ENCODE measurements around the gene SLC5A6.

GRCh38 chr2:27258051-27258450 is 46.0 kb upstream of the SLC5A6 start:
- TF ChIP-seq POLR2A (IDR thresholded peaks at IDR 0.05) (no peak), CTCF (IDR thresholded peaks at IDR 0.05) (no peak), POLR2AphosphoS5 (IDR thresholded peaks at IDR 0.05) (no peak), EP300 (IDR thresholded peaks at IDR 0.05) (no peak)

Data from sigmoid colon (tissue), 4 donors.